Astrocyte of the spinal cord (primary cell): ENCODE measurements around the gene ZFAND3.

ENCODE experiments used
- DNase-seq: peaks from one replicate; pipeline ENCODE4 v3.0.0; 2011; ENCODE audit warnings: low read depth, low spot score
- H3K4me3 ChIP-seq: 2 replicates; pipeline ENCODE4 v1.5.1; 2011; ENCODE audit warnings: low read depth, mild to moderate bottlenecking, low read length, moderate library complexity
- CTCF ChIP-seq: IDR thresholded peaks from 2 replicates; pipeline ENCODE4 v1.5.1; 2012; ENCODE audit warnings: low read depth, mild to moderate bottlenecking, low read length, inconsistent platforms
- in situ Hi-C: cut with HindIII; loops from 2 replicates; pipeline ENCODE4 v1.10.0; 2017; ENCODE audit warnings: low sequenced_read_pairs

ZFAND3 gene

GRCh38 chr6:38162493-38163185, 343.1 kb downstream of the ZFAND3 start:
- H3K4me3 ChIP-seq, result no peak overlapping the region
- DNase-seq, result no peak
- in situ Hi-C loops, result no loop called here
- TF ChIP-seq CTCF, result no peak

- DNase-seq, result no peak
- no peak for TF ChIP-seq CTCF
- in situ Hi-C loops, result no loop called here
- H3K4me3 ChIP-seq, result no peak overlapping the region
Observed at GRCh38 chr6:38163186-38164130, 343.9 kb downstream of the ZFAND3 start.

- TF ChIP-seq CTCF, result no peak
- no peak for DNase-seq
- in situ Hi-C loops, result no loop called here
- H3K4me3 ChIP-seq, result no peak overlapping the region
Observed at GRCh38 chr6:38164131-38164481, 344.6 kb downstream of the ZFAND3 start.

GRCh38 chr6:38164671-38165108, 345.2 kb downstream of the ZFAND3 start:
- no peak overlapping the region for H3K4me3 ChIP-seq
- DNase-seq, result no peak
- no peak for TF ChIP-seq CTCF
- in situ Hi-C loops, result no loop called here

- in situ Hi-C loops, result no loop called here
- TF ChIP-seq CTCF, result no peak
- no peak for DNase-seq
- H3K4me3 ChIP-seq, result no peak overlapping the region
Observed at GRCh38 chr6:38166411-38167240, 347.1 kb downstream of the ZFAND3 start.

GRCh38 chr6:38167598-38167997, 348.1 kb downstream of the ZFAND3 start:
- TF ChIP-seq CTCF, result no peak
- in situ Hi-C loops, result no loop called here
- DNase-seq, result no peak
- H3K4me3 ChIP-seq, result no peak overlapping the region
